ENCODE measurements around the gene PLK3. TPM values are rescaled to one million over a fixed set of nuclear protein-coding genes. Genes with fewer than 3 reads are reported as not detected.
A peak's percentile ranks its signal among the peaks of the same experiment; 100 is the strongest.

The PLK3 gene
- total and polyA plus RNA-seq, 2 experiments from 2014 or later, result 18.2 to 40.1 TPM

DNA sequence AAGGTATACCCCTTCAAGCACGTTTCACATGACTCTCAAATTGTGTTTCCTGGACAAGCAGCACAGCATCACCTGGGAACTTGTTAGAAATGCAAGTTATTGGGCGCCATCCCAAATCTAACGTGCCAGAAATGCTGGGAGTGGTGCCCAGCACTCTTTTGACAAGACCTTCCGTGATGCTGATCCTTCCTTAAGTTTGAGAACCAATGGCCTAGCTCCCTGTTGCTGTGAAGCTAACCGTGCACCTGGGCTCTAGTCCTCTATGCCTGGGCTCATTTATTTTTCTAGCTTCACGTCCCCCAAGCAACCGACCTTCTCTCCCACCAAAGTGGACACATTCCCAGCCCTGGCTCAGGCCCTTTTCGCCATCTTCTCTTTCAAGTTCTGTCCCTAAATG, 16.5 kb upstream of the PLK3 start:
- Histone ChIP-seq H2AFZ (peak overlapping the region; percentile 97), H3K9me3 (ENCODE audit: low read depth) (no peaks in the 10 kb centered on the region), H4K20me1 (ENCODE audit: insufficient read depth, poor library complexity, severe bottlenecking) (peaks cover under 1% of the 10 kb centered on the region), H3K36me3 (replicated peaks; ENCODE audit: insufficient read depth, low read depth) (no peaks in the 10 kb centered on the region), H3K27me3 (no peaks in the 10 kb centered on the region), H3K79me2 (peaks cover 2% of the 10 kb centered on the region), H3K9me2 (replicated peaks; ENCODE audit: insufficient read depth) (no peaks in the 10 kb centered on the region), H3K4me2 (peak overlapping the region; percentile 98), H3K4me3 (no peak overlapping the region), H3K27ac (peak overlapping the region; percentile 9), H3K4me1 (ENCODE audit: insufficient read depth) (peaks cover 21% of the 10 kb centered on the region)
- 64% methylated on average over 8 of the region's 8 CpGs for WGBS (ENCODE audit: low lambda C conversion rate, missing lambda C conversion rate)
- no peak for DNase-seq (ENCODE audit: low spot score)
- TF ChIP-seq EZH2 (IDR thresholded peaks at IDR 0.05; ENCODE audit: borderline replicate concordance) (no peak), CTCF (IDR thresholded peaks at IDR 0.05; ENCODE audit: poor library complexity) (no peak), EZH2phosphoT487 (IDR thresholded peaks at IDR 0.05; ENCODE audit: low read depth, severe bottlenecking, unreplicated experiment) (no peak)

GRCh38 chr1:44784094-44785028, 15.8 kb upstream of the PLK3 start:
- Histone ChIP-seq H3K9me2 (replicated peaks; ENCODE audit: insufficient read depth) (no peaks in the 10 kb centered on the region), H3K27me3 (no peaks in the 10 kb centered on the region), H4K20me1 (ENCODE audit: insufficient read depth, poor library complexity, severe bottlenecking) (no peaks in the 10 kb centered on the region), H3K79me2 (no peaks in the 10 kb centered on the region), H3K27ac (peak overlapping the region; percentile 9), H3K4me2 (peak overlapping the region; percentile 98), H2AFZ (peak overlapping the region; percentile 97), H3K4me1 (ENCODE audit: insufficient read depth) (peaks cover 21% of the 10 kb centered on the region), H3K4me3 (no peak overlapping the region), H3K9me3 (ENCODE audit: low read depth) (no peaks in the 10 kb centered on the region), H3K36me3 (replicated peaks; ENCODE audit: insufficient read depth, low read depth) (no peaks in the 10 kb centered on the region)
- DNase-seq (ENCODE audit: low spot score), result no peak
- no peak for TF ChIP-seq EZH2 (IDR thresholded peaks at IDR 0.05; ENCODE audit: borderline replicate concordance)
- TF ChIP-seq EZH2phosphoT487 (IDR thresholded peaks at IDR 0.05; ENCODE audit: low read depth, severe bottlenecking, unreplicated experiment), result no peak
- TF ChIP-seq CTCF (IDR thresholded peaks at IDR 0.05; ENCODE audit: poor library complexity), result no peak
- WGBS (ENCODE audit: low lambda C conversion rate, missing lambda C conversion rate), result 16% methylated on average over 33 of the region's 71 CpGs

GRCh38 chr1:44785029-44785380, 15.2 kb upstream of the PLK3 start:
- Histone ChIP-seq H4K20me1 (ENCODE audit: insufficient read depth, poor library complexity, severe bottlenecking) (no peaks in the 10 kb centered on the region), H3K79me2 (no peaks in the 10 kb centered on the region), H3K9me2 (replicated peaks; ENCODE audit: insufficient read depth) (no peaks in the 10 kb centered on the region), H3K4me3 (no peak overlapping the region), H3K4me1 (ENCODE audit: insufficient read depth) (peaks cover 21% of the 10 kb centered on the region), H3K9me3 (ENCODE audit: low read depth) (no peaks in the 10 kb centered on the region), H3K36me3 (replicated peaks; ENCODE audit: insufficient read depth, low read depth) (no peaks in the 10 kb centered on the region), H3K4me2 (peak overlapping the region; percentile 98), H3K27me3 (no peaks in the 10 kb centered on the region), H3K27ac (no peak overlapping the region), H2AFZ (no peak overlapping the region)
- DNase-seq (ENCODE audit: low spot score), result no peak
- 90% methylated on average over 6 of the region's 6 CpGs for WGBS (ENCODE audit: low lambda C conversion rate, missing lambda C conversion rate)
- TF ChIP-seq CTCF (IDR thresholded peaks at IDR 0.05; ENCODE audit: poor library complexity) (no peak), EZH2 (IDR thresholded peaks at IDR 0.05; ENCODE audit: borderline replicate concordance) (no peak), EZH2phosphoT487 (IDR thresholded peaks at IDR 0.05; ENCODE audit: low read depth, severe bottlenecking, unreplicated experiment) (no peak)

Measured in hepatocyte (in vitro differentiated cells).